GM18526 (cell line): Measurements from ENCODE around the gene LRRC3.

Source experiments
- POLR2A ChIP-seq: IDR thresholded peaks from 3 replicates; pipeline ENCODE4 v1.6.1; 2011; ENCODE audit not compliant: insufficient read length; ENCODE audit errors: extremely low read depth

The LRRC3 gene

DNA sequence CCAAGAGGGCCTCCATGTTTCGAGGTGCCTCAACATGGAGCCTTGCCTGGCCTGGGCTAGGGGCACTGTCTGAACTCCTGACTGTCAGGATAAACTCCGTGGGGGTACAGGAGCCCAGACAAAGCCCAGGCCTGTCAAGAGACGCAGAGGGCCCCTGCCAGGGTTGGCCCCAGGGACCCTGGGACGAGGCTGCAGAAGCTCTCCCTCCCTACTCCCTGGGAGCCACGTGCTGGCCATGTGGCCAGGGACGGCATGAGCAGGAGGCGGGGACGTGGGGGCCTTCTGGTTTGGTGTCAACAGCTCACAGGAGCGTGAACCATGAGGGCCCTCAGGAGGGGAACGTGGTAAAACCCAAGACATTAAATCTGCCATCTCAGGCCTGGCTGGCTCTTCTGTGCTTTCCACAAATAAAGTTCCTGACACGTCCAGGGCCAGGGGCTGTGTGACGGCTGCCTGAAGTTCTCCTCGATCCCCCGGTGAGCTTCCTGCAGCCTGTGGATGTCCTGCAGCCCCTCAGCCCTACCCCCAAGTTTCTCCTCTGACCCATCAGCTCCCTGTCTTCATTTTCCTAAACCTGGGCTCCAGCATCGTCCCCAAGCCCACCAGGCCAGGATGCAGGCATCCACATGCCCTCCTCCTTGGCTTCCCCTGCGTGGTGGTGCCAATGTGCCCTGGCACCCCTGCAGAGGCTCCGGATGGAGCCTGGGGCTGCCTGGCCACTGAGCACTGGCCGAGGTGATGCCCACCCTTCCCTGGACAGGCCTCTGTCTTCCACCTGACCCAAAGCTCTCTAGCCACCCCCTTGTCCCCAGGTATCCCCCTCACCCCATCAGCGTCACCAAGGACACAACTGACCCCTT lies 12.8 kb upstream of the LRRC3 start:
- TF ChIP-seq POLR2A, result no peak

DNA sequence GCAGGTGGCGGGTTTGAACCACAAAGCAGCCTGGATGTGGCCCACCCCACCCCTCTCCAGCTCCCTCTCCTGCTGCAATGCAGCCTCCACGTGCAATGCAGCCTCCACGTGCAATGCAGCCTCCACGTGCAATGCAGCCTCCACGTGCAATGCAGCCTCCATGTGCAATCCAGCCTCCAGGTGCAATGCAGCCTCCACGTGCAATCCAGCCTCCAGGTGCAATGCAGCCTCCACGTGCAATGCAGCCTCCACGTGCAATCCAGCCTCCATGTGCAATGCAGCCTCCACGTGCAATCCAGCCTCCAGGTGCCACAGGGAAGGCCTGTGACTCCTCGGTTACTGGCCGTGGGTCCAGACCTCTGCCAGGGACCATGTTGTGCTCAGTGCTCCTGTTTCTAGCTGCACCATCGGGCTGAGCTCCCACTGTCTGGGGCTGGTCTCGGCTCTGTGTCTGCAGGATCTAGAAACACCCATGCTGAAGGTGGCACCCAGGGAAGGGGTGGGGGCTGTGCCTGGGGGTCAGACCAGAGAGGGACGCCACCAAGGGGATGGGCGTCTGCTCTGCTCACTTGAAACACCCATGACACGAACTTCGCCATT lies 11.9 kb upstream of the LRRC3 start:
- TF ChIP-seq POLR2A, result no peak

DNA sequence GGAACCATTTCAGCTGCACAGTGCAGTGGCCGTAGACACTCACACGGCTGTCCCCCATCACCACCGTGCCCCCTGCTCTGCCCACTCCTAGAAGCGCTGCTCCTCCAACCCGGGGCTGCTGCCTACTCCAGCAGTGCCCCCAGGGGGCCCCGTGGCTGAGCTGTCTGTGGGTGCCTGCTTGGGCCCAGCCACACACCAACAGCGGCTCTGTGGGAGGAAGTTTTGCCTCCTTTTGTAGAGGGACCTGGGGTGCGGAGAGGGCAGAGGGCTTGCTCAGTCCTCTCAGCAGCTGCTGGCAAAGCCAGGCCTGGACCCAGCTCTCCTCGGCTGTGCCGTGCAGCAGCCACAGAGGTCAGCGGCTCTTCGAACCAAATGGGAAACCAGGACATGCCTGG lies 11.4 kb upstream of the LRRC3 start:
- TF ChIP-seq POLR2A, result no peak

- no peak for TF ChIP-seq POLR2A
These were observed 10.9 kb upstream of the LRRC3 start for GRCh38 chr21:44444286-44444931.

DNA sequence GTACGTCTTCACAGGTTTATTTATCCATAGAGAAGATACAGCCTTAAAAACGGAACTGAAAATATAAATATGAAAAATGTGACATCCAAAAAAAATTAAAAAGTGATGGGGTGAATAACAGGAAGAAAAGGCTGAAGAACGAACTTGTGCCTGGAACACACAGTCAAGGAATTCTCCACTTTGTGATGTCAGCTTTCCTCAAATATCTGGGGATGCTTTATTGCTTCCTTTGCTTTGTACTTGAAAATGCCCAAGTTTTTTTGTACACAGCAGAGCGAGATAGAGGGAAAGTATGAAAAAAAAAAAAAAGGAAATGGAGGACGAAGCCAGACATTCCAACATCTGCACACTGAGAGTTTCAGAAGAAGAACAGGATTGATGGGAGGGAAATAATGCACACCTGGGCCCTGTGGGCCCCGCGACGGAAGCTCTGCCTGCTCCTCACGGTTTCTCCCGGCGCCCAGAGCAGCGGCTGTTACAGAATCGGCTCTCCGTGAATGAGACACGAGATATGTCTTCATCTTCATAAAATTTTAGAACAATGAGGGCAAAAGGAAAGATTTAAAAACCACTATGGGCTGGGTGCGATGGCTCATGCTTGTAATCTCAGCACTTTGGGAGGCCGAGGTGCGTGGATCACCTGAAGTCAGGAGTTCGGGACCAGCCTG lies 10.0 kb upstream of the LRRC3 start:
- TF ChIP-seq POLR2A, result no peak

DNA sequence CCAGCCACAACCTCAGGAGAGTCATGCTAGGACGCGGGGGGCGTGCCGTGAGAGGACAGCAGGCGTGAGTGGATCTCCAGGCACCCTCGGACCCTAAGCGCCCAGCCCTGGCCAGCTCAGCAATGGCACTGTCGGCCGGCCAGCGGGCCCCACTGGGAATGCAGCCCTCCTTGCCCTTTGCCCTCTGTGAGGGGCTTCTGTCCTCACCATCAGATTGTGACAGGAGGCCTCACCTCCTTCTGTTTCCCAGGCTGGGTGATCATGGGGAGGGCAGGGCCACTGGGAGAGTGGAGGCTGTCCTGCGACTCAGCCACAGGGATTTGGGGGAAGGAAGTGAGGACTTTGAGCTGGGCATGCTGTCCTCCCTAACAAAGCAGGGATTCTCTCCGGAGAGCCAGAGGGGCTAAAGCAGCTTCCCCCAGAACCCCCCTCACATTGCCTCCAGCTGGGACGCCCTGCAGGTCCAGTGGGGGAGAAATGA lies 6.6 kb upstream of the LRRC3 start:
- no peak for TF ChIP-seq POLR2A

DNA sequence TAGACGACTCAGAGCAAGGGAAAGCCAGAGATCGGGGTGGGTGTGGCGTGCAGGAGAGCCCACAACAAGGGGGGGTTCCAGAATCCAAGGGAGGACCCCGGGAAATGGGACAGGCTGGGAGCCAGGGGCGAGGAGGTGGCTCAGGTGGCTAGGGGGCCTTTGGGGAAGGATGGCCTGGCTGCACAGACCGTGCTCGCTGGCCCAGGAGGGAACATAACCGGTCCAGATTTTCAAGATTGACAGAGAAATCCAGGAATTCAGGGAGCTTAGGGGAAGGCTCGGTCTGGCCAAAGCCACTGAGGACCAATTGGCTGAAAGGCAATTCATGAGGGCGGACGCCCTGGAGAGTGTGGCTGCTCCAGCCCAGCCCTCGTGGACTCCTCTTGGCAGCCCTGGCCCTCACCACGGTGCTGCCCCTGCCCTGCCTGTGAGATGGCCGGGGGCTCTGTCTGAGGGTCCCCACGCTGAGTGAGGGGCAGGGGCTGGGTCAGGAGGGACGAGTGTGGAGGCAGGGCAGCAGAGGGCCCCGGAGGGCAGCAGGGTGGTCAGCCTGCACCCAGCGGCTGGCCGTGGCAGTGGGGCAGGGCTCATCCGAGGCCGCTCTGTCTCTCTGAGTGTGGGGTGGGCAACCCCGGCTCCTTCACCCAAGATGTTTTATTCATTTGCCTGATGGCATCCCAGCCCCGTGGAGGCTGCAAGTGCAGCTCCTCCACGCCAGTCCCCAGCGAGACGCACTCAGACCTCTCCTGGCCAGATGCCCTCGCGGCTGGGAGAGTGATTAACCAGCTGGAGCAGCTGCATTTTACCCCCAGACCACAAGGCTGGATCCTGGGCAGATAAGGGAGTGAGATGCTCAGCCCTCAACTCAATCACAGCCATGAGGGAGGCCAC lies 5.6 kb upstream of the LRRC3 start:
- TF ChIP-seq POLR2A, result no peak

GRCh38 chr21:44450402-44450801 lies 4.9 kb upstream of the LRRC3 start:
- no peak for TF ChIP-seq POLR2A

DNA sequence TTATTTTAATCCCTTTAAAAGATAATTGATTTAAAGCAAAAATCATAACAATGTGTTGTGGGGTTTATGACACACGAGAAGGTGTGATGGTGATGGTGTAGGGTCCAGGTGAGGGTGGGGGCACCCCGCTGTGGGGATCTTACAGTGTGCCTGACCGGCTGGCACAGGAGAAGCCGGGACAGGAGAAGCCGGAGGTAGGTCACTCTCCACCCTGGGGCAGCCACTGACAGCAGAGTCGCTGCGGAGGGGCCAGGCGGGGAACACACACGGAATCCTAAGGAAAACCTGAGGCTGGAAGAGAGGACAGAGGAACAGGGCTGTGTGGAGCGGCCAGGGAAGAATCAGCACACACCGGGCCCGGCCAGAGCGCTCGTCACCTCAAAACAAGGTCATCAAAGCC lies 4.3 kb upstream of the LRRC3 start:
- TF ChIP-seq POLR2A, result no peak

DNA sequence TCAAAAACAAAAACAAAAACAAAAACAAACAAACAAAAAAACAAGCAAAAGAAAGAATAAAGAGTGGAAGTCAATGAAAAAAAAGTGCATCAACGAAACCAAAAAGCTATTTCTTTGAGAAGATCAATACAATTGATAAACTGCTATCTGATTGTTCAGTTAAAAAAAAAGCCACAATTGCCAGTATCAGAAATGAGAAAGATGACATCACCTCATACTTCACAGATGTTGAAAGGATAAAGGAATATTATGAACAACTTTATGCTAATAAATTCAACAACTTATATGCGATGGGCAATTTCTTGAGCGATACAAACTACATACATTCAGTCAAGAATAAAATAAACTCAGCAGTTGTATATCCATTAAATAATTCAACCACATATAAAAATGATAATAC lies 2.2 kb upstream of the LRRC3 start:
- no peak for TF ChIP-seq POLR2A

- no peak for TF ChIP-seq POLR2A
These were observed 1.3 kb upstream of the LRRC3 start for GRCh38 chr21:44454058-44454457.

GRCh38 chr21:44455524-44456213 lies 359 bp downstream of the LRRC3 start:
- no peak for TF ChIP-seq POLR2A

DNA sequence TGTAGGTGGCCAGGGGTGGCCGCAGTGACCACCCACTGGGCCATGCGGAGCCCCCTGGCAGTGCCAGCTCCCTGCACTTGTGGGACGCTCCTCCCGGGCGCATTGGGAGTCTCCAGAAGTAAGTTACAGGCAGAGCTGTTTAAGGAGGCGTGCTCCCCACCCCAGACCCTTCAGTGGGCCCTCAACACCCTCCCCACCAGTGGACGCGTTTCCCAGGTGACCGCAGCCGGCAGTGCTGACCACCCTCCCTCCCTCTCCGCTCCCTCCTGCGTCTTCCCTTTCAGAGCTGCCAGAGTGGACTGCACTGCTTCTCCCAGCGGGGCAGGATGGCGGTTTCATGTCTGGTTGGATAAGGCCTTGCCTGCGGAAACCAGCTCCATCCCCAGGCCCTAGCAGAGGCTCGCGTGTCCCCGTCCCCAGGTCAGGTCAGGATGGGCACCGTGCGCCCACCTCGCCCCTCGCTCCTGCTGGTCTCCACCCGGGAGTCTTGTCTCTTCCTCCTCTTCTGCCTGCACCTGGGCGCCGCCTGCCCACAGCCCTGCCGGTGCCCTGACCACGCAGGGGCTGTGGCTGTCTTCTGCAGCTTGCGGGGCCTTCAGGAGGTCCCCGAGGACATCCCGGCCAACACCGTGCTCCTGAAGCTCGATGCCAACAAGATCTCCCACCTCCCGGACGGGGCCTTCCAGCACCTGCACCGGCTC lies 1.1 kb downstream of the LRRC3 start:
- TF ChIP-seq POLR2A, result no peak

DNA sequence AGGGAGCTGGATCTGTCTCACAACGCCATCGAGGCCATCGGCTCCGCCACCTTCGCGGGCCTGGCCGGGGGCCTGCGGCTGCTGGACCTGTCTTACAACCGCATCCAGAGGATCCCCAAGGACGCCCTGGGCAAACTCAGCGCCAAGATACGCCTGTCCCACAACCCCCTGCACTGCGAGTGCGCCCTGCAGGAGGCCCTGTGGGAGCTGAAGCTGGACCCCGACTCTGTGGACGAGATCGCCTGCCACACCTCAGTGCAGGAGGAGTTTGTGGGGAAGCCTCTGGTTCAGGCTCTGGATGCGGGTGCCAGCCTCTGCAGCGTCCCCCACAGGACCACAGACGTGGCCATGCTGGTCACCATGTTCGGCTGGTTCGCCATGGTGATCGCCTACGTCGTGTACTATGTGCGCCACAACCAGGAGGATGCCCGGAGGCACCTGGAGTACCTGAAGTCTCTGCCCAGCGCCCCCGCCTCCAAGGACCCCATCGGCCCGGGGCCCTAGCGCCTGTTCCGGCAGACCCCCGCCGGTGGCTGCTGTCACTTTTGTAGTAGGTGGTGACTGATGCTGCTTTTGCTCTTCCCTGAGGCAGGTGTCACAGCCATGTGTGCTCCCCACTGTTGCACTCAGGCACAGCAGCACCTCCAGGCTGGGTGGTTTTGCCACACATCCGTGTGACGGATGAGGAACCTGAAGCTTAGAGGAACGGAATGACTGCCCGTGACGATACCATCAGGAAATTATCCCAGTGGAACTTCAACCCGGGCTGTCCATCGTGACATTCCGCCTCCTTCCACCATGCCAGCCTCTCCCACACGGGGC lies 1.8 kb downstream of the LRRC3 start:
- no peak for TF ChIP-seq POLR2A
